ENCODE measurements around the gene FSCN2.

DNA sequence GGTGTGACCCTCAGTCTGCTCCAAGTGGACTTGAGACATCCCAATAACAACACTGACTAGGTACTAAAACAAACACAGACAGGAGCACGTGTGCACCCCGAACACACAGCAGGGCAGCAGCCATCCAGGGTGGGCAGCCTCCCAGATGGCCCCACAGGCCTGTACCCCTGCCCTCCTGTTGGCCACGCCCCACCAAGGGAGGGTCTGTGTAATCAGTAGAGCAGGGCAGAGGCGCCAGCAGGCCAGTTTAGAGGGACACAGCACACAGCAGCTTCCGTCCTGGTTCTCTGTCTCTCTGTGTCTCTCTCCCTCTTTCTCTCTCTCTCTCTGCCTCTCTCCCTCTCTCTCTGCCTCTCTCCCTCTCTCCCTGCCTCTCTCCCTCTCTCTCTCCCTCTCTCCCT is 37.0 kb upstream of the FSCN2 start:
- TF ChIP-seq CTCF (IDR thresholded peaks at IDR 0.05), result no peak
- no peak for TF ChIP-seq POLR2A (IDR thresholded peaks at IDR 0.05)
